Measurements from ENCODE around the gene IL9.

IL9 gene

DNA sequence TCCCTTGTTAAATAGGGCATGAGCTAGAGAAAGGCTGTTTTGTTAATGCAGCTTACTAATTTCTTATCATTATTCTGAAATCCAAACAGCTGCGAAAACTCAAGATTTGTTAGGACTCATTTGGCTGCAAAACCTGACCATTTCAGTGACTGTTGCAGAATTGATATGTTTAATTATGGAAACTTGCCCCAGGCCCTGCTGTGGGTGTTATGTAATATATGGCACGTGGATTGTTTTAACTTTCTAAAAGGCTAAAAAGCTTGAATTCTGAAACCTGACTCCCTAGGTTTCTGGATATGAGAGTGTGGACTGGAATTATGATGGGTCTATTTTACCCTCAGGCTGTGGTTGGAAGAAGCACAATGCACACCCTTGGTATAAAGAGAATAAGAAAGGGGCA is 4.4 kb downstream of the IL9 start:
- DNase-seq, result no peak

- DNase-seq, result no peak
Measured at GRCh38 chr5:135890867-135891266, 4.8 kb downstream of the IL9 start.

- no peak for DNase-seq
Measured at GRCh38 chr5:135890296-135890695, 5.3 kb downstream of the IL9 start.

DNA sequence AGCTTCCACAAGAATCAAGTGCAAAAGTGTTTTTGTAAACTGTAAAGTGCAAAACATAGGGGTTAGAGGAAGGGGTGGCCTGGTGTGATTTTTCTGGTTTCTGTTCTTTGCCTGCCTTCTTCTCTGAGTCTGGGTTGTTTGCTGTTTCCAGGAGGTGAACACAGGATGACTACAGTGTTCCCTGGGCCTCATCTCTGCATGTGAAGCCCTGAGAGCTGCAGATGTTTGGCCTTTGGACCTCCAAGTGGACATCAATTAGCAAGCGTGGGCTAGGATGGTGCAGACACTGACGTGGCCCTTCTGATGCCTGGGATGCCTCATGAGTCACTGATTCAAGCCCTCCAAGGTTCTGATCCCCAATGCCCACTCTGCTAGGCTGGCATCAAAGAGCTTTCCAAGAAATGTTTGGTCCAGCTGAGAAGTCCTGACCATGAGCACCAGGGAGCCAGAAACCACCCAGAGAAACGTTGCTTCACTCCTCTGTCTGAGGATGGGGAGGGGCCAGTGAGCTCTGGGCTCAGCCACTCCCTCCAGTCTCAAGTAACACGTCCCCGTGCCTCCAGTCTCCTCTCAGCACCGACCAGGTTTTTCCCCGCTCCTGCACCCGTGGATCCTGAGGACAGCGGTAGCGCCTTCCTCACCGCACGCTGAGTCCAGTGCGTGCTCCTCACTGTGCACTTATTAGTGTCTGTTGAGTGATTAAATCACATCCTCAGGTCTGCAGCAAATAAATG is 7.6 kb downstream of the IL9 start:
- DNase-seq, result no peak

- DNase-seq, result no peak
Measured at GRCh38 chr5:135887447-135887864, 8.2 kb downstream of the IL9 start.

- no peak for DNase-seq
Measured at GRCh38 chr5:135886136-135886535, 9.5 kb downstream of the IL9 start.

DNA sequence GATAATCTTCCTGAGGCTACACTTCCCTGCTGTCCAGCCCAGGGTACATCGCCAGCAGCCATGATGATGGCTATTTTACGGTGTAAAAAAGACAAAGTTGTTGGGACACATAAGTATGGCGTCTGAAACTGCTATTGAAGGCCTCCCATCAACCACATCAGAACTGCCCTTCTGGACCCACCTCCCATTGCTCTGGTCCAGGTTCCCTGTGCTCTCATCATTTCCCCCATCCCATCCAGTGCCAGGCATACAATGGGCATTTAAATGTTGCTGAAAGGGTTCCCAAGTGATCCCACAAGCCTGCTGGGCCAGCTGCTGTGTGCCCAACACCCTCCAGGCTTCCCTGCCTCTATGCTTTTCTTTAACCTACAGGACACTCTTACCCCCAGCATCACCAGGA is 10.6 kb downstream of the IL9 start:
- no peak for DNase-seq

DNA sequence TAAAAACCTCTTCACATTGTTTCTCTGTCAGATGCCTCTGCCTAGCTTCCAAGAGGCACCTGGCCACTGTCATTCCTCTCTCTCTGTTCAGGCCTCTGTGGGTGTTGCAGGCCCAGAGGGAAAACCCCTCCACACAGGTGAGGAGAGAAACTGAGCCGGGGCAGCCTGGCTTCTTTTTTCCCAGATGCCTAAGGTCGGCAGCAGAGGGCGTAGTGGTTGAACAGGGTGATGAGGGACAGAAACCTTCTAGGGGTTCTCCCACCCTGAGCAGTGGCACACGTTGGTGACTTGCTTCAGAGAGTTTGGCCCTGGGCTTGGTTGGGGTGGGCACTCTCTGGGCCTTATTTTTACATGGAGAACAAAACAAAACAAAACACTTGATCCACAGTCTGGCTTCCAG is 12.2 kb downstream of the IL9 start:
- no peak for DNase-seq

- no peak for DNase-seq
Measured at GRCh38 chr5:135883026-135883425, 12.6 kb downstream of the IL9 start.

- DNase-seq, result no peak
Measured at GRCh38 chr5:135881819-135882218, 13.8 kb downstream of the IL9 start.

DNA sequence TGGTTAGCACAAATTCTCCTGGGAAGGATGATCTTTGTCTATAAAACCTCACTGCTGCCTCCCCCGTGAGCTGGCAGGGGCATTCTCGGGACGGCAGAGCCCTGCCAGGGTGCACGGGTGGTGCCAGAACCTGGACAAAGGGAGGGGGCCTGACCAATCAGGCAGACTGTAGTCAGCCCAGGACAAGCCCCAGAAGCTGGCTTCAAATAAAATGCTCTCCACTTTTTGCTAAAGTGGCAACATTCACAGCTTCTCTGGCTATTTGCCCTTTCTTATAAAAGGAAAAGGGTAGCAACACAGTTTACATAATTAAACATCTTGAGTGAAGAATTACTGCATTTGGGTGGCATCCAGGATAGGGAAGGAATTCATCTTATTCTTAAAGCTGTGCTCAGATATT is 14.4 kb downstream of the IL9 start:
- DNase-seq, result no peak

- DNase-seq, result no peak
Measured at GRCh38 chr5:135880801-135881200, 14.8 kb downstream of the IL9 start.

- DNase-seq, result no peak
Measured at GRCh38 chr5:135880278-135880677, 15.4 kb downstream of the IL9 start.

DNA sequence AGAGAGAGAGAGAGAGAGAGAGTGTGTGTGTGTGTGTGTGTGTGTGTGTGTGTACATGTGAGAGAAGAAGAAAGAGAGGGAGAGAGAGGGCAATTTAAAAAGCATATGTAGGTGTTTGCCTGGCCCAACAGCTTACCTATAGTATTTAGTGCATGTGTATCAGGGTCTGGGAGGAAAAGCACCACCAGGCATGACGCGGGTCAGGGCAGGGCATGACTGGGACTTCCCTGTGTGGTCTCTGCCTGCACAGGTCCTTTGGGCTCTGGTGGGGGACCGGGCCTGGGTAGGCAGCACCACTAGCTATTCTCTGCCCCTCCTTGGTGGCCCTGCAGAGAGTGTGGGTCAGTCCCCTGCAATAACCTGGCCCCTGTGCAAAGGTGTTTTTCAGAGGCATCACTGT is 16.1 kb downstream of the IL9 start:
- no peak for DNase-seq

- no peak for DNase-seq
Measured at GRCh38 chr5:135878156-135878620, 17.5 kb downstream of the IL9 start.

GRCh38 chr5:135877570-135878155 is 18.0 kb downstream of the IL9 start:
- no peak for DNase-seq

DNA sequence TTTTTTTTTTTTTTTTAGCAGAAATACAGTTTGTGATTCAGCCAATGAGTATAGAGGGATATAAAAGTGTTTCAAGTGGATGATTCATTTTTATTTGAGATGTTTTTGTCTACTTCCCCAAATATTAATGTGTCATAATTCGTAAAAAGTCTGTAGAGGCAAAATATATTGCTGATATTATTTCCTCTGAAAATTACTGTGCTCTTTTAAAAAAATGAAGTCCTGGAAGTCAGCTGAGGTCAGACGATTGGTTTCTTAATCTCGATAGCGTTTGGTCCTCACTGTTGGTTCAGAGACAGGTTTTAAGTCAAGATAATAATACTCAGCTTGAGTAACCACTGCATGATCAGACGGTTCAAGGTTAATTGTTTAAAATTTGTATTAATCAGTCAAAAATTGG is 19.5 kb downstream of the IL9 start:
- DNase-seq, result no peak

- DNase-seq, result no peak
Measured at GRCh38 chr5:135875567-135875966, 20.1 kb downstream of the IL9 start.

- no peak for DNase-seq
Measured at GRCh38 chr5:135874461-135874860, 21.2 kb downstream of the IL9 start.

- DNase-seq, result no peak
Measured at GRCh38 chr5:135873831-135874230, 21.8 kb downstream of the IL9 start.

GRCh38 chr5:135871268-135871915 is 24.2 kb downstream of the IL9 start:
- DNase-seq, result no peak

- no peak for DNase-seq
Measured at GRCh38 chr5:135869935-135870334, 25.7 kb downstream of the IL9 start.

- DNase-seq, result no peak
Measured at GRCh38 chr5:135869276-135869675, 26.4 kb downstream of the IL9 start.

GRCh38 chr5:135868681-135869080 is 27.0 kb downstream of the IL9 start:
- no peak for DNase-seq
